Activated CD4-positive, alpha-beta T cell treated with anti-CD3 and anti-CD28 coated beads, Interleukin-2, Interleukin-6, amounts not matched to agents 100 ng/mL and 50 ng/mL, durations not matched to agents 16 hours and 8 hours (primary cell): ENCODE data around the gene R3HDML.
"Not testable (repeated sequence)": the region's sequence is repeated elsewhere in the genome, so short reads cannot be mapped to it uniquely, and the experiment has no call there.

Experiments
- DNase-seq: peaks from one replicate; pipeline ENCODE4 v3.0.0-alpha.2; 2020

R3HDML gene, protein sequence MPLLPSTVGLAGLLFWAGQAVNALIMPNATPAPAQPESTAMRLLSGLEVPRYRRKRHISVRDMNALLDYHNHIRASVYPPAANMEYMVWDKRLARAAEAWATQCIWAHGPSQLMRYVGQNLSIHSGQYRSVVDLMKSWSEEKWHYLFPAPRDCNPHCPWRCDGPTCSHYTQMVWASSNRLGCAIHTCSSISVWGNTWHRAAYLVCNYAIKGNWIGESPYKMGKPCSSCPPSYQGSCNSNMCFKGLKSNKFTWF

GRCh38 chr20:44336725-44337380, at the start of gene R3HDML:
TSS of gene R3HDML (plus strand) at chr20:44337043. CDS start at chr20:44337158, 115 bp downstream.
- no peak for DNase-seq

GRCh38 chr20:44287272-44288097, 49.4 kb upstream of the R3HDML start:
- no peak for DNase-seq

DNA sequence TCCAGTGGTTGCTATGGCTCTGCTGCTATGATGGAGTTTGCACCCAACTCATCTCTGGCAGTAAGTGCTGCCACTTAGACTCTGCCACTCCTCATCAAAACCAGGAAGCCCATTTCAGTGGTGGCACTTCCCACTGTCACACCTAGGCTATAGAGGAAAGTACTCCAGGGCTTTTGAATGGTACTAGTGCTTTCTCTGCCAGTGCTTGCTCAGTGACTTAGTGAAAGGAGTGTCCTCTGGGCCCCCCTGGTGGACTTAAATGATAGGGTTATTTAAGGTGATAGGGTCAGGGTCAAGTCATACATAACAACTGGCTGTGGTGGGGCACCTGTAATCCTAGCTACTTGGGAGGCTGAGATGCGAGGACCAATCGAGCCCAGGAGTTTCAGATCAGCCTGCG, 48.6 kb upstream of the R3HDML start:
- DNase-seq: no peak

GRCh38 chr20:44291754-44292153, 45.1 kb upstream of the R3HDML start:
- no peak for DNase-seq

GRCh38 chr20:44296011-44296410, 40.8 kb upstream of the R3HDML start:
- DNase-seq: no peak

GRCh38 chr20:44297721-44298120, 39.1 kb upstream of the R3HDML start:
- DNase-seq: no peak

DNA sequence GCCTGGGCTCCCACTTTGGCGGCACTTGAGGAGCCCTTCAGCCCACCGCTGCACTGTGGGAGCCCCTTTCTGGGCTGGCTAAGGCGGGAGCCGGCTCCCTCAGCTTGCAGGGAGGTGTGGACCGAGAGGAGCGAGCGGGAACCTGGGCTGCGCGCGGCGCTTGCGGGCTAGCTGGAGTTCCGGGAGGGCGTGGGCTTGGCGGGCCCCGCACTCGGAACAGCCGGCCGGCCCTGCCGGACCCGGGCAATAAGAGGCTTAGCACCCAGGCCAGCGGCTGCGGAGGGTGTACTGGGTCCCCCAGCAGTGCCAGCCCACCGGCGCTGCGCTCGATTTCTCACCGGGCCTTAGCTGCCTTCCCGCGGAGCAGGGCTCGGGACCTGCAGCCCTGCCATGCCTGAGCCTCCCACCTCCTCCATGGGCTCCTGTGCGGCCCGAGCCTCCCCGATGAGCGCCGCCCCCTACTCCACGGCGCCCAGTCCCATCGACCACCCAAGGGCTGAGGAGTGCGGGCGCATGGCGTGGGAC, 37.8 kb upstream of the R3HDML start:
- not testable (repeated sequence) for DNase-seq

DNA sequence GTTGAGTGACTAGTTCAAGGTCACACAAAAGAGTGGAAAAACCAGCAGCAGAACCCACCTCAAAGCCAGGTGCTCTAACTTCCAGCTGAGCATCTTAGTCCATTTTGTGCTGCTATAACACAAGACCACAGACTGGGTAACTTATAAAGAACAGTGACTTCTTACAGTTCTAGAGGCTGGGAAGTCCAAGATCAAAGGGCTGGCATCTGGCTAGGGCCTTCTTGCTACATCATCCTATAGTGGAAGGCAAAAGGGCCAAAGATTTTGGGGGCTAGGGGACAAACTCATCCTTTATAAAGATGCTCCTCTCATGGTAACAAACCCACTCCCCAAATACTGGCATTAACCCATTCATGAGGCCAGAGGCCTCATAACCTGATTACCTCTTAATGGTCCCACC, 35.6 kb upstream of the R3HDML start:
- no peak for DNase-seq

- no peak for DNase-seq
Measured at GRCh38 chr20:44302026-44302669, 34.7 kb upstream of the R3HDML start.

- no peak for DNase-seq
Measured at GRCh38 chr20:44302736-44303135, 34.1 kb upstream of the R3HDML start.

DNA sequence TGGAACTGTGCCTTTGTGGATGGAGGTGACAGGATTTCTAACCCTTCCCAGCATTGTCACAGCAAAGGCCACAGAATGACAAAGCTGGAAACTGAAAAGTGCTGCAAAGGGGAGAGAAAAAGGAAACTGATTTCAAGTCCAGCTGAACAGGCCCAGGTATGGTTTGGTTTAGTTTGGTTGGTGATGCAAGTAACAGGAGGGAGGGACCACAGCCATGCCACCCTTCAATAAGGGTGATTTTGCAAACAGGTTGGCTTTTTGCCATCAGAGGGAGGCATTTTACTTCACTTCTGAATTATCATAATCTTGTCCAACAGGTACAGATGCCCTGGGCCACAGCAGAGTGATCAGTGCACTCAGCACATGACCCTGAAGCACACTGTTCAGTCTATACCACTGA, 32.5 kb upstream of the R3HDML start:
- DNase-seq: no peak

DNA sequence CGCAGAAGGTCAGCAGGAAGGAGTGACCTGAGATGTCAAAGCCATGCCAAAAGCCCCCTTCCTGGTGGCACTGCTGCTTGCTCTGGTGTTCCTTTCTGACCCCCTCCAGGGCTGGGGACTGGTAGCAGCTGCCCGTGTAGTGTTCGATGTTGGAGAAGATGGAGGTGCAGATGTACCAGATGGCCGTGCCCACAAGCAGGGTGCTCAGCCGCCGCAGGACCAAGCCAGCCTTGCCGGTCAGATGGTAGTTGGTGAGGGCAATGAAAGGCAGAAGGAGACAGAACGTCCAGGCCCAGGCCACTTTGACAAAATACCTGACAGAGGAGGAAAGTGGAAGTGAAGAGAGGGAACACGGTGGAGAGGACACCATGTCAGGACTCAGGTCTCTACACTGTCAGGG, 29.9 kb upstream of the R3HDML start:
- no peak for DNase-seq

GRCh38 chr20:44309763-44310663, 26.8 kb upstream of the R3HDML start:
- peak; percentile 3 for DNase-seq

DNA sequence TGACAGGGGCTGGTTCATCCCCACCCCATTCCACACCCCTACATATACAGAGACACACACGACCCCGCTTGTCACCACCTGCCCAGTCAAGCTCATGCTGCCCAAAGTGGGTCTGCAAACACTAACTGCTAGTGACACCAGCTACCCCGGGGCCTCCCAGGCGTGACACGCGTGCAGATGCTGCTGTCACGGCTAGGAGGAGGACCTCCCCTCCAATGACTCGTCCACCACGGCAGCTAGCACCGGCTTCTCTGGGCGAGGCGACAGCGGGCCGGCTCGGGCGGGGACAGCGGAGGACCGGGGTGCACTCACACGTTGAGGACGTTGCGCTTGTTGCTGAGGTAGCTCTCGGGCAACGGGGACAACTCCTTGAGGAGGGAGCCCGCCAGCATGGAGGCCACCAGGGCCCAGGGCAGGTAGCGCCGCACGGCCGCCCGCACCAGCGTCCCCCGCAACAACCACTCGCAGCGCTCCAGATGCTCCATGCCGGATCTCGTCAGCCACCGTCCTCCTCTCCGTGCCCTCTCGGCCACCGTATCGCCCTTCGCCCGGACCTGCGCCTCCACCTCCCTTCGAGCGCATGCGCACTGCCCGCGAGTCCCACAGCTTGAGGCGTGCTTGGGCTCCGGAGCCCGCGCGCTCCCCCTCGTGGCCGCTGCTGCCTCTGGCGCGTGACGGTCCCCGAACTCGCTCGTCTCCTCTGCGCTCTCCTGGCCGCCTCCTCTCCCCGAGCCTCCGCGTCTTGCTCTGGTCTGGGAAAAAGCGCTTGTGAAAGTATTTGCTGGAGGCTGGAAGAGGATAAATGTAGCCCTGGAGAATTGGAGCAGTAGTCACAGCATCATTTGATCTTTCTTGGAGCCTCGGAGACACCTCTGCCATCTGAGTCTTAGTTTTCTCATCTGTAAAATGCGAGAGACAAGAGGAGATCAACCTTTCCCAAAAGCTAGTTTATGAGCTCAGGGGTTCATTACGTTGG, 25.9 kb upstream of the R3HDML start, which contains the start of gene FITM2:
FITM2 (minus strand) TSS at position 539 of the 976 bp plus-strand sequence; CDS start at position 485, 54 bp downstream.
- DNase-seq: peak; percentile 99

- no peak for DNase-seq
Measured at GRCh38 chr20:44314870-44315269, 22.0 kb upstream of the R3HDML start.

GRCh38 chr20:44319839-44320422, 16.9 kb upstream of the R3HDML start:
- DNase-seq: no peak

DNA sequence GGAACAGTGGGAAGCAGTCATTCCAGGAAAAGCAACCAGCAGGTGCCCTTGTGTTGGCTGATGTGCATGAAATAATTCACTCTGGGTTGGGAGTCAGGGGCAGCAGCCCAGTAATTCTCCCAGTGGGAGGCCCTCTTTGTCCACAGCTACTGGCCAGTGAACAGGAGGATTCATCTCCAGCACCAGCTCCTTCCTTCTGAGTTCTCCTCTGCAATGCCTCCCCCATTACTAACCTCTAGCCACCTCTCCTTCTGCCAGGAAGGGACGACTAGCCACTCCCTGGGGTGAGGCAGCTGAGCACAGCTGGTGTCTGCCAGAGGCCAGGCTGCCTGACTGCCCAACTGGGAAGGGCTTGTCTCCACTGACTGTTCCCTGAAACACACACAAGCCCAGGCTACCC, 12.5 kb upstream of the R3HDML start:
- DNase-seq: no peak

- DNase-seq: no peak
Measured at GRCh38 chr20:44326391-44327159, 10.3 kb upstream of the R3HDML start.

DNA sequence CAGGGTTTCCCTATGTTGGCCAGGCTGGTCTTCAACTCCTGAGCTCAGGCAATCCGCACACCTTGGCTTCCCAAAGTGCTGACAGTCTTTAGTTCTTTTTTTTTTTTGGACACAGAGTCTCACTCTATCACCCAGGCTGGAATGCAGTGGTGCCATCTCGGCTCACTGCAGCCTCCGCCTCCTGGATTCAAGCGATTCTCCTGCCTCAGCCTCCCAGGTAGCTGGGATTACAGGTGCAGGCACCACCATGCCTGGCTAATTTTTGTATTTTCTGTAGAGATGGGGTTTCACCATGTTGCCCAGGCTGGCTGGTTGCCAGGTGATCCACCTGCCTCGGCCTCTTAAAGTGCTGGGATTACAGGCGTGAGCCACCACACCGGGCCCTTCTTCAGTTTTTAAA, 9.1 kb upstream of the R3HDML start:
- DNase-seq: not testable (repeated sequence)
